Ovary (tissue), 3 donors: ENCODE measurements around the gene SON.
A peak's percentile ranks its signal among the peaks of the same experiment; 100 is the strongest.

Source experiments
- POLR2A ChIP-seq: fragments of 450-650 bp; IDR thresholded peaks from one replicate; pipeline ENCODE4 v1.6.1; 2017; ENCODE audit warnings: antibody characterized with exemption, mild to moderate bottlenecking, moderate library complexity
- TF ChIP-seq, protein P1 (sequence below), 3 donors: fragments of 450-650 bp in 2 of 3; fragments of 200-600 bp in 1 of 3; IDR thresholded peaks; one replicate each; pipeline versions ENCODE4 v1.5.1 to v1.8.0; 2016 to 2022; ENCODE audit warnings: antibody characterized with exemption in 3 of 3, mild to moderate bottlenecking in 1 of 3
- donor health status: DM: no; HTN: no; CAD: no.

DNA sequence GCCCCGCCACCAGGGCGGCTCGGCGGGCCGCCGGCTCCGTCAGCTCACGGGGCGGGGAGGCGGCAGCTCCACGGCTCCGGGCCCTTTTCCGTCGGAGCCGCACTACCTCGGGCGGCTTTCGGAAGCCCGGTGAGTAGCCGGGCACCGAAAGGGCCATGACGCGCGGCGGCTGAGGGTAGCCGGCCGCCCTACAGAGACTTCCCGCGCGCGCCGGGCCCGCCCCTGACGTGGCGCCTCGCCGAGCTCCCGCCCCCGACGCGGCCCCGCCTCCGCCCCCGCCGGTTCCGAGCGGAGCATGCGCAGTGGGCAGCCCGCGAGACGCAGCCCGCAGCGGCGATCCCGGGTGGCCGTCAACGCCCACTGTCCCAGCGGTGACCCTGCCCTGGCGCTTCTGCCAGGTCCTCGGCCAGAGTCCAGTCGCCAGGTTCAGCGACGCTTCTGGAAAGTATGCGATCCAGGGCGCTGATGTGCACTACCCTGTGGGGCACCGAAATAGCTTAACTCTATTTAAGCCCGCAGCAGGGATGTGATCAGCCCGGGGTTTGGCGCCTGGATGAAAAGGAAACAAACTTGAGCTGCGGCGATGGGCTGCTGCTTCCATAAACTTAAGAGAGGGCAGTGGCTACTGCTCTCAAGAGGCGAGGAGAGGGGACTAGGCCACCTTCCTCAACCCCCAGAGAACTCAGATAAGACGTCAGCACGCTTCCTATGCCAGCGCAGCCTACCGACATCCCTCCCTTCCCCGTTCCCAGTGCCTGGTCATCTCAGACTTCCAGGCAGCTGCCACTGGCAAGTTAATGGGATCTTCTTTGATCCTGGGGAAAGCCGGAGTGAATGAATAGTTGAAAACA, 45.9 kb downstream of the SON start, which contains the start of gene DONSON:
- TF ChIP-seq, protein P1, sequence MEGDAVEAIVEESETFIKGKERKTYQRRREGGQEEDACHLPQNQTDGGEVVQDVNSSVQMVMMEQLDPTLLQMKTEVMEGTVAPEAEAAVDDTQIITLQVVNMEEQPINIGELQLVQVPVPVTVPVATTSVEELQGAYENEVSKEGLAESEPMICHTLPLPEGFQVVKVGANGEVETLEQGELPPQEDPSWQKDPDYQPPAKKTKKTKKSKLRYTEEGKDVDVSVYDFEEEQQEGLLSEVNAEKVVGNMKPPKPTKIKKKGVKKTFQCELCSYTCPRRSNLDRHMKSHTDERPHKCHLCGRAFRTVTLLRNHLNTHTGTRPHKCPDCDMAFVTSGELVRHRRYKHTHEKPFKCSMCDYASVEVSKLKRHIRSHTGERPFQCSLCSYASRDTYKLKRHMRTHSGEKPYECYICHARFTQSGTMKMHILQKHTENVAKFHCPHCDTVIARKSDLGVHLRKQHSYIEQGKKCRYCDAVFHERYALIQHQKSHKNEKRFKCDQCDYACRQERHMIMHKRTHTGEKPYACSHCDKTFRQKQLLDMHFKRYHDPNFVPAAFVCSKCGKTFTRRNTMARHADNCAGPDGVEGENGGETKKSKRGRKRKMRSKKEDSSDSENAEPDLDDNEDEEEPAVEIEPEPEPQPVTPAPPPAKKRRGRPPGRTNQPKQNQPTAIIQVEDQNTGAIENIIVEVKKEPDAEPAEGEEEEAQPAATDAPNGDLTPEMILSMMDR (IDR thresholded peaks at IDR 0.05): peak in 1 of 3 donors; percentile 17
- TF ChIP-seq POLR2A: peak; percentile 44
